ENCODE results near the gene CFAP54. TPM values are rescaled to one million over a fixed set of nuclear protein-coding genes. Genes with fewer than 3 reads are reported as not detected.

The CFAP54 gene
- total RNA-seq, 6 experiments from 2014 or later = 0.40 to 0.66 (median 0.56) TPM

GRCh38 chr12:96529912-96530311, 40.5 kb downstream of the CFAP54 start:
- H3K4me3 Mint-ChIP-seq = no peak overlapping the region
- peaks cover 6% of the 10 kb centered on the region for H3K27me3 Mint-ChIP-seq (ENCODE audit: insufficient read depth)
- no peaks in the 10 kb centered on the region for H3K4me1 Mint-ChIP-seq (ENCODE audit: low read depth)
- no peaks in the 10 kb centered on the region for H3K9me3 Mint-ChIP-seq
- TF ChIP-seq, protein P1, sequence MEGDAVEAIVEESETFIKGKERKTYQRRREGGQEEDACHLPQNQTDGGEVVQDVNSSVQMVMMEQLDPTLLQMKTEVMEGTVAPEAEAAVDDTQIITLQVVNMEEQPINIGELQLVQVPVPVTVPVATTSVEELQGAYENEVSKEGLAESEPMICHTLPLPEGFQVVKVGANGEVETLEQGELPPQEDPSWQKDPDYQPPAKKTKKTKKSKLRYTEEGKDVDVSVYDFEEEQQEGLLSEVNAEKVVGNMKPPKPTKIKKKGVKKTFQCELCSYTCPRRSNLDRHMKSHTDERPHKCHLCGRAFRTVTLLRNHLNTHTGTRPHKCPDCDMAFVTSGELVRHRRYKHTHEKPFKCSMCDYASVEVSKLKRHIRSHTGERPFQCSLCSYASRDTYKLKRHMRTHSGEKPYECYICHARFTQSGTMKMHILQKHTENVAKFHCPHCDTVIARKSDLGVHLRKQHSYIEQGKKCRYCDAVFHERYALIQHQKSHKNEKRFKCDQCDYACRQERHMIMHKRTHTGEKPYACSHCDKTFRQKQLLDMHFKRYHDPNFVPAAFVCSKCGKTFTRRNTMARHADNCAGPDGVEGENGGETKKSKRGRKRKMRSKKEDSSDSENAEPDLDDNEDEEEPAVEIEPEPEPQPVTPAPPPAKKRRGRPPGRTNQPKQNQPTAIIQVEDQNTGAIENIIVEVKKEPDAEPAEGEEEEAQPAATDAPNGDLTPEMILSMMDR (IDR thresholded peaks at IDR 0.05) = no peak
- no peak overlapping the region for H3K27ac Mint-ChIP-seq
- DNase-seq = no peak
- no peaks in the 10 kb centered on the region for H3K36me3 Mint-ChIP-seq (ENCODE audit: low read depth)

DNA sequence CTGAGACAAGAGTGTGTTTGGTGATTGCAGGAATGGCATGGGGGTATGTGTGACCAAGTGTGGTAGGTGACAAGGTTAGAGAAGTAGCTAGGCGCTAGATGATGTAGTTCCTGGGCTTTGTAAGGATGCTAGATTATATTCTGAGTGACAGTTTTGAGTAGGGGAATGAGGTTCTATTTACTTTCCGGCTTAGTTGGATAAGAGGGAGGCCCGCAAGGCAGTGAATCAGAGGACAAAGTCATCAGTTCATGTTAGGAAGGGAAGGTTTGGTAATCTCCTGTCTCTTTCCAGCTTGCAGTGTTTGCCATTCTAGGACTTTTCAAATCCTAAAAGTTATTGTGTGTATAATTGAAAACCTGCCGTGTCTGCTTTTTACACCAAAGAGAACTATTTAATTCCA, 45.0 kb downstream of the CFAP54 start:
- DNase-seq = no peak
- no peaks in the 10 kb centered on the region for H3K4me1 Mint-ChIP-seq (ENCODE audit: low read depth)
- H3K36me3 Mint-ChIP-seq (ENCODE audit: low read depth) = no peaks in the 10 kb centered on the region
- TF ChIP-seq, protein P1 (IDR thresholded peaks at IDR 0.05) = no peak
- no peak overlapping the region for H3K4me3 Mint-ChIP-seq
- H3K9me3 Mint-ChIP-seq = no peaks in the 10 kb centered on the region
- no peak overlapping the region for H3K27ac Mint-ChIP-seq
- peaks cover 6% of the 10 kb centered on the region; the same call in 1 of the 2 replicates for H3K27me3 Mint-ChIP-seq (ENCODE audit: insufficient read depth)

- TF ChIP-seq, protein P1 (IDR thresholded peaks at IDR 0.05) = no peak
- no peak overlapping the region for H3K4me3 Mint-ChIP-seq
- peaks cover 5% of the 10 kb centered on the region for H3K27me3 Mint-ChIP-seq (ENCODE audit: insufficient read depth)
- H3K27ac Mint-ChIP-seq = no peak overlapping the region
- no peaks in the 10 kb centered on the region for H3K36me3 Mint-ChIP-seq (ENCODE audit: low read depth)
- DNase-seq = no peak
- H3K4me1 Mint-ChIP-seq (ENCODE audit: low read depth) = no peaks in the 10 kb centered on the region
- no peaks in the 10 kb centered on the region for H3K9me3 Mint-ChIP-seq
These were observed 59.0 kb downstream of the CFAP54 start for GRCh38 chr12:96548384-96548783.

- Mint-ChIP-seq H3K9me3 (no peaks in the 10 kb centered on the region), H3K36me3 (ENCODE audit: low read depth) (no peaks in the 10 kb centered on the region), H3K27me3 (ENCODE audit: insufficient read depth) (peaks cover 4% of the 10 kb centered on the region), H3K27ac (no peak overlapping the region), H3K4me3 (no peak overlapping the region), H3K4me1 (ENCODE audit: low read depth) (no peaks in the 10 kb centered on the region)
- DNase-seq = no peak
- TF ChIP-seq, protein P1 (IDR thresholded peaks at IDR 0.05) = no peak
These were observed 60.0 kb downstream of the CFAP54 start for GRCh38 chr12:96549341-96549740.

GRCh38 chr12:96570579-96570978, 81.2 kb downstream of the CFAP54 start:
- TF ChIP-seq, protein P1 (IDR thresholded peaks at IDR 0.05) = no peak
- no peaks in the 10 kb centered on the region for H3K9me3 Mint-ChIP-seq
- H3K27me3 Mint-ChIP-seq (ENCODE audit: insufficient read depth) = peaks cover 6% of the 10 kb centered on the region
- no peaks in the 10 kb centered on the region for H3K36me3 Mint-ChIP-seq (ENCODE audit: low read depth)
- H3K4me1 Mint-ChIP-seq (ENCODE audit: low read depth) = peaks cover 11% of the 10 kb centered on the region
- no peak overlapping the region for H3K27ac Mint-ChIP-seq
- no peak for DNase-seq
- H3K4me3 Mint-ChIP-seq = no peak overlapping the region
